ENCODE measurements around the gene SRSF5. TPM values are rescaled to one million over a fixed set of nuclear protein-coding genes. Genes with fewer than 3 reads are reported as not detected.

Gene SRSF5
- total RNA-seq, 6 experiments from 2014 or later, result 82.3 to 204 (median 126) TPM

- ATAC-seq (no peak), DNase-seq (peak in 1 of 3 donors; percentile 33)
- Histone ChIP-seq H3K4me1 (peaks cover 0 to 52% (median 20%) of the 10 kb centered on the region in 4 donors), H3K4me3 (no peak overlapping the region), H3K27me3 (no peaks in the 10 kb centered on the region), H3K9me3 (no peaks in the 10 kb centered on the region), H3K36me3 (peaks cover 24 to 84% (median 46%) of the 10 kb centered on the region in 4 donors), H3K27ac (peak overlapping the region in 1 of 3 donors; percentile 21)
- intact Hi-C loops (cut with DNase I), result no loop called here
- TF ChIP-seq POLR2A (IDR thresholded peaks at IDR 0.05) (no peak), CTCF (IDR thresholded peaks at IDR 0.05) (no peak)
- 83% methylated on average over 16 of the region's 16 CpGs for WGBS (ENCODE audit: insufficient coverage, low coverage, low lambda C conversion rate, missing lambda C conversion rate)
Measured at GRCh38 chr14:69771136-69771535, 4.2 kb downstream of the SRSF5 start.

GRCh38 chr14:69772082-69773017 lies 5.4 kb downstream of the SRSF5 start:
- peak in 2 of 4 donors; percentile 2 to 23 for ATAC-seq
- intact Hi-C loops (cut with DNase I), result no loop called here
- DNase-seq, result peak in 1 of 3 donors; percentile 23
- H3K4me3 ChIP-seq, result no peak overlapping the region
- no peak for TF ChIP-seq CTCF (IDR thresholded peaks at IDR 0.05)
- no peak for TF ChIP-seq POLR2A (IDR thresholded peaks at IDR 0.05)
- WGBS (ENCODE audit: insufficient coverage, low coverage, low lambda C conversion rate, missing lambda C conversion rate), result 74% methylated on average over 6 of the region's 11 CpGs
- H3K27ac ChIP-seq, result peak overlapping the region in 1 of 3 donors; percentile 21
- no peaks in the 10 kb centered on the region for H3K27me3 ChIP-seq
- peaks cover 24 to 96% (median 50%) of the 10 kb centered on the region in 4 donors for H3K36me3 ChIP-seq
- H3K4me1 ChIP-seq, result peaks cover 0 to 48% (median 20%) of the 10 kb centered on the region in 4 donors
- no peaks in the 10 kb centered on the region for H3K9me3 ChIP-seq

- Histone ChIP-seq H3K36me3 (peaks cover 19 to 100% (median 53%) of the 10 kb centered on the region in 4 donors), H3K9me3 (no peaks in the 10 kb centered on the region), H3K27ac (peak overlapping the region in 1 of 3 donors; percentile 4), H3K27me3 (no peaks in the 10 kb centered on the region), H3K4me1 (peaks cover 0 to 46% (median 17%) of the 10 kb centered on the region in 4 donors), H3K4me3 (no peak overlapping the region)
- peak in 1 of 4 donors; percentile 2 for ATAC-seq
- WGBS (ENCODE audit: insufficient coverage, low coverage, low lambda C conversion rate, missing lambda C conversion rate), result 87% methylated on average over 3 of the region's 7 CpGs
- intact Hi-C loops (cut with DNase I), result no loop called here
- DNase-seq, result peak in 1 of 3 donors; percentile 26
- TF ChIP-seq CTCF (IDR thresholded peaks at IDR 0.05) (no peak), POLR2A (IDR thresholded peaks at IDR 0.05) (no peak)
Measured at GRCh38 chr14:69773571-69774276, 6.8 kb downstream of the SRSF5 start.

- H3K27me3 ChIP-seq, result no peaks in the 10 kb centered on the region
- H3K9me3 ChIP-seq, result no peaks in the 10 kb centered on the region
- no peak for ATAC-seq
- peaks cover 13 to 99% (median 45%) of the 10 kb centered on the region in 4 donors for H3K36me3 ChIP-seq
- no peak overlapping the region for H3K27ac ChIP-seq
- WGBS (ENCODE audit: insufficient coverage, low coverage, low lambda C conversion rate, missing lambda C conversion rate), result 69% methylated on average over 3 of the region's 3 CpGs
- intact Hi-C loops (cut with DNase I), result no loop called here
- DNase-seq, result no peak
- H3K4me3 ChIP-seq, result no peak overlapping the region
- peaks cover 0 to 39% (median 13%) of the 10 kb centered on the region in 4 donors for H3K4me1 ChIP-seq
- TF ChIP-seq CTCF (IDR thresholded peaks at IDR 0.05), result no peak
- TF ChIP-seq POLR2A (IDR thresholded peaks at IDR 0.05), result no peak
Measured at GRCh38 chr14:69775012-69775411, 8.1 kb downstream of the SRSF5 start.

All from right lobe of liver (tissue), 6 donors.